Left lobe of liver (tissue), 2 donors: ENCODE results near the gene TBC1D5. TPM values are rescaled to one million over a fixed set of nuclear protein-coding genes. Genes with fewer than 3 reads are reported as not detected.

Experiments used
- ATAC-seq: fragments of 200-7000 bp; cut with Tn5 transposase; one replicate; pipeline ENCODE4 v1.9.1; 2020; ENCODE audit warnings: mild to moderate bottlenecking, moderate library complexity
- DNase-seq: peaks from one replicate; pipeline ENCODE4 v3.0.0-alpha.2; 2020; ENCODE audit warnings: low spot score
- total RNA-seq: library from RNA; stranded (reverse); gene quantifications from one replicate; pipeline ENCODE4 v1.2.1, GENCODE V29; 2021
- donor health status: DM: no; HTN: no; CAD: no; lungs with moderate emphysema.
- donor health status: DM: no; HTN: yes; CAD: no.

Gene TBC1D5
- total RNA-seq, 1 donor from 2014 or later: 21.8 TPM

DNA sequence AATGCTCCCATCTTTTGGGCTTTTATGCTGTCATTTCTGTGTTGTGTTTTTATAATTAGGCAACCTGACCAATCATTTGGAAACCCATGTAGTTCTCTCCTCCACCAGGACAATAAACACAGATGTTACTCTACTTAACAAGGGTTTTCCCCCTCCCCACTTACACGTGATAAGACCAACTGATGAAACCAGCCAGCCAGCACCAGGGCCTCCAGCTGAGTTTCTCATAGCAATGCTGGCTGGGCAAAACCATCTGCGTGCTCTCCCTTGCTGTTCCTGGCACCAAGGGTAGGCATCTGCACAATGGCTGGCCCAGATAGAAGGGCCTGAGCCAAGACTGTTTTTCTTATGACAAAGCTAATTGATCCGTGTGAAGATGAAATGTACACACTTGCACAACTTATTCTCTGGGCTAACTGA is 547.2 kb downstream of the TBC1D5 start:
- DNase-seq (no peak), ATAC-seq (peak; percentile 79)

DNA sequence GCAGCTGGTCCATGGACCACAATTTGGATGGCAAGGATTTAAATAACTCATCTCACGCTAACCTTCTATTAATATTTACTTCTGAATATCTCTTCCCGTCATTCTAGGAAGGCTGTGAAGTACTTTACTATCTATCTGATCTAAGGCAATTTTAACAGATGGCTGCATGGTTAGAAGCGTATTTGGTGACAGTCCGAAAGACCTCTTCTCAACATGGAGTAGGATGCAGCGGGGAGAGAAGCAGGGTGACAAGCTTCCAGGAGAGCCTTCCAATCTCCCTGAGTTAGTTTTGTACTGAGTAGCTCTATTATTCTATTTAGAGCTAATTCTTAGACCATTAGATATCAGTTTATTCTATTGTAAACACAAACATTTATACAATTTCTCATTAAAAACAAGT is 548.3 kb downstream of the TBC1D5 start:
- no peak for ATAC-seq

DNA sequence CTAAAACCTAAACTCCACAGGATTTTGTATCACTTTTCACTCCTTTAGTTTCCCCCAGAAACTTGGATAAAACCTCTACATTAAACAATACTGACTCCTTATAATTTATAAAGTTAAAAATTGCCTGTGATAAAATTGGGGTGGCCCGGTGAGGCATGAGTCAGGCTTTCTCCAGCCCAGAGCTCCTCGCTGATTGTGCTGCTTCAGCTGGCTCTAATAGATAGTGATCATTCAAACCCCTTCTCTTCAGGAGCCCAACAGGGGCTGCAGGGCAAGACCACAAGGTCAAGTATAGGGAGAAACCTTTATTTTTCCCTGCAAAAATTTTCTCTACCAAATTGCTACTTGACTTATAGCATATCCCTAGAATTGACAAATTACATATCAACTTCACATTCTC is 549.4 kb downstream of the TBC1D5 start:
- DNase-seq (no peak), ATAC-seq (no peak)

More for the DNA sequence above, 548.3 kb downstream of the TBC1D5 start:
- no peak for DNase-seq

DNA sequence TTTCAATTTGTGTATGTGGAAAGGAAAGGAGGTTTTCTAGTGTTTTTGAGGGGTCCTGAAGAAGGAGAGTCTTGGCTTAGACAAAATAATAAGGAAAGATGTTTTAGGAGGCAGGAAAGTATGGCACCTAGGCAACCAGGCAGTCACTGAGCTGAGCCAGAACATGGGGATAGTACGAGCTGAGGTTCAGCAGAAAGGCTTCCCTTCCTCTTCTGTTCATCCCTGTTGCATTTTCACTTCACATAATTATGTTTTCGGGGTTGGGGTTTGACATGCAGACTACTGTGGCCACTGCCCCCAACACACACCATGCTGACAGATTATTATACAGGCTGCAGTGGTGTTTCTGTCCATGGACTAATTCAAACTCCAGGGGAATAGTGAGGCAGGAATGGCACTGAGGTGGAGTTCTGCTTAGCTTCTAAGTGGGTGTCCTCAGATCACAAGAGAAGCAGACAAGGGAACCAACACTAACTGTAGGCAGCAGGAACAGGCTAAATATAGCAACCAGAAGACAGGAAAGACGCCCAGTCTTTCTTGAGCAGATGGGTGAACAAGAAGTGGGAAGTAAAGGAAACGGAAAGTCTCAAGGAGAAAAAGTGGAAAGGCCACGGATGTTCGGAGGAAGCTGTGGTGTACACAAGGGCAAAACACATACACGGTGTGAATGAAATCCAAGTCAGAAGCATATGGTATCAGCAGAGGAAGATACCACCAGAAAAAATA is 551.9 kb downstream of the TBC1D5 start:
- peak; percentile 38 for ATAC-seq
- no peak for DNase-seq

DNA sequence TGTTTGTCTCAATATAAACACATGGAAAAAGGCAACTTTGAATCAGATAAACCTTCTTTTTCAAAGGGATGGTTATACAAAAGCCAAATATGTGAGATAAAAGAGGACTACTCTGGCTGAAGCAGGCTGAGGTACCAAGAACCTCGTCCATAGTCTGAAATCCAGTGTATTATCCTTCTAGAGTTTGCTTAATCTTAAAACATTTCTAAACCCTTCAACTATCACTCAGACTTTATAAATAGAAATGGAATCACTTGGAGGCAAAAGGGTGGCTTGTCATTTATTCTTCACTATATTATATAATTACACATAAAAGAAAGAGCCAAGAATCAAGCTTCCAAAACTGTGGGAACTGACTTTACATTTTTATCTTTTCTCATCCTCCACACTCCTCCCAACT is 554.1 kb downstream of the TBC1D5 start:
- ATAC-seq: no peak
- no peak for DNase-seq

DNA sequence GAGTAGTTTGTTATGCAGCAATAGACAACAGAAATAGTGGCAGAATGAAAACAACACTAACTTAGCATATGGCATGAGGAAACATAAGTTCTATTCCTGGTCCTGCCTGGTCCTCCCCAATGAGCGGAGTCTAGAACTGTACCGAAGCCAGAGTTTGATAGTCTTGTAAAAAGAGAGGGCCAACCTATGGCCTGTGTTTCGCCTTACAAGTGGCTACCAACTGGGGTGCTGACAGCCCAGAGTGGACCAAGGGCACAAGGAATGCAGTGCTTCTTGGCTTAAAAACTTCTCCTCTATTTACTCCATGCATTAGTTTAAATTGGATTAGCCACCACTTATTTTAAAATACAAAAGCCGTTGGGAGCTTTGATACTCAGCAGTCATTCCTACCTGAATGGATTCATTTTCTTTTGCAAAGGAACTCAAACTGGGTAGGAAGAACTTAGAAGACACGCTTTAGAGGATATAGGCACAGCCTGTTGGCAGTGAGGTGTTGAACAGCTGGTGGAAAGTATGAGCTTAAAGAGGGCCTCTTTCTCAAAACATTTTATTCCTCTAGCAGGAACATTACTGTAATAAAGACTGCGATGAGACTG is 554.7 kb downstream of the TBC1D5 start:
- ATAC-seq (no peak), DNase-seq (no peak)

DNA sequence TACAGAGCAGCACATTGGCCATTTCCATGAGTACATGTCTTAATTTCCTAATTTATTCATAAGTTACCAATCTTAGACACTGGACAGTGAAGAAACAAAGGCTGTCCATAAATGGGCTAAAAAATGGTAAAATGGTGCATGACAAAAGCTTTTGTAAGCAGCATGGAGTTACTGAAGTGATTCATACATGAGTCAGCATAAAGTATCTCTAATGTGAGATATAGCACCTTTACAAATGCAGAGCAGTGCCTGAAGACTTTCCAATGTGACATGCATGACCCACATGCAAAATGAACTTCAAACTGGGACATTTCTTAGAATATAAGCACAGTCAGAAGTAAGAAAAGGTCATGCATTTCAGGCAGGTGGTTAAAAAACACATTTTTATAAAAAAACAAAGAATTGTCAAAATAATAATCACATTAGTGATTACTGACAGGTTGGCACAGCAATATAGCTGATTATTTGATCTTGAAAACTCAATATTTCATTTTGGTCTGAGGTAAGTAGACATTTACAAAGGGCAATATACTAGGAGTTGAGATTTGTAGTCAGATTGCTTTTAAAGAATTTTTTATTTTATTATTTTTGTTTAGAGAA is 558.4 kb downstream of the TBC1D5 start:
- ATAC-seq (no peak), DNase-seq (no peak)

DNA sequence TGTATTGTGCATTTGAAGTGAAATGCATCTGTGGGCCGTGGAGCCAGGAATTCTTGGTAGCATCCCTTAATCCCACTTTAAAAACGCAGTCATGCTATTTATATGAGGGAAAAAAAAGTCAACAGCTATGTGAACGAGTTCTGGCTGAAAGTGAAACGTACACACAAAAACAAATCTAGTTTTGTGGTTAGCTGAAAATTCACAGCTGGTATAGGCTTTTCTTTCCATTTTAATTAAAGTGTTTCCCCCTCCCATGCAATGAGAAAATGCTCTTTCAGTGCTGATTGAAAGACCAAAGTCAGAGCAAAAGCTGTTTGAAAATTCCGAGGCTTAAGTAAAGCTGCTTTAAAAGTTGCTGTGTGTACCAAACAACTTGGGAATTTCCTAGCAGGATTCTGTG is 560.3 kb downstream of the TBC1D5 start:
- DNase-seq (no peak), ATAC-seq (no peak)

DNA sequence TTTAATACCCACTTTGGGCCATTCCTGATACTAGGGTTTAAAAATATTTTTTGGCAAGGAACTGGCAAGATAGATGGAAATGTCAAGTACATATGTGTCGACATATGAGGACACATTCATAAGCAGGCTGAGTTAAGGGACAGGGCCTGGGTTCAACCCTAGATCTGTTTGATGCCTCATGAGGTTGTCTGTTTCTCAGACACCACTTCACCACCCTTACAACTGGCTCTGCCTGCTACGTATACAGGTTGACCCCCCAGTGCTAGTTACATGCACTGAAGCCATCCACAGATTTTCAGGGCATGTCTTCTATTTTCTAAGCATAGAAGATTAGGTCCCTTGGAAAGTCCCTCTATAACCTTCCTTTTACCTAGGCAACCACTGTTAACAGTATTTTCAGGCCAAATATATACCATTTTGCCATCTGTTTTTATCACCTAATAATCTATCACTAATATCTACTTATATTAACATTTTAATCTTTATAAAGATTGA is 561.0 kb downstream of the TBC1D5 start:
- DNase-seq (no peak), ATAC-seq (no peak)

DNA sequence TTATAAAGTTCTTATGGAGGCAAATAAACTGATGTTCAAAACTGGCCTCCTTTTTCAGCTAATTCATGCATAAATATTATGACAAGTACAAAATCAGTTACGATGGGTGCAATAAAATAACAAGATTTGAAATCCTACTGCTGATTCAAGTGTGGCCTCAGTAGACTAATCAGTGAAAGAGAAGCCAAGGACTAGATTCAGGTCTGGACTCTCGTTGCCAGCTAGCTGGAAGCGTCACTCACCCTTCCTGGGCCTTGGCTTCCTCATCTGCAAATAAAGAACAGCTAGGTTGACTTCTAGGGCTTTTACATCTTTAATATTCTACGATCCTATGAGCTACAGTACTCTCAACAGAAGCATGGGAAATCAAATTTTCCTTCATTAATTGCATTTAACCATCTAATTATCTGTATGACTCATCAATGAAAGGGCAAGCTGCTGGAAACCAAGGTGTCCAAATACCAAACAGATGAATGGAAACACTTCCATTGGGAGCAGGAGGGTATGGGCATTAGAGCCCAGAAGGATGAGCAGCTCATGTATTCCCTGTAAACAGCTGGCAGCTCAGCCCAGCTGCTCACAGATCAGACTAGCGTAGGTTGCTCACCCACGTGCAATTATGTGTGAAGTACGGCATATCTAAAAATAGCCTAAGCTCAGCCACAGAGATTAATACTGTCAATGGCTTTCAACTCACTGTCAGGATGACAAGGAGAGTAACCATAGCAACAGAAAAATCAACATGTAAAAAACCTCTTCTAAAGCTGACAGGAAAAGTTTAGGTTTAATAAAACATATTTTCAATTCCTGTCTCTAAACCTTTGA is 562.8 kb downstream of the TBC1D5 start:
- no peak for DNase-seq

DNA sequence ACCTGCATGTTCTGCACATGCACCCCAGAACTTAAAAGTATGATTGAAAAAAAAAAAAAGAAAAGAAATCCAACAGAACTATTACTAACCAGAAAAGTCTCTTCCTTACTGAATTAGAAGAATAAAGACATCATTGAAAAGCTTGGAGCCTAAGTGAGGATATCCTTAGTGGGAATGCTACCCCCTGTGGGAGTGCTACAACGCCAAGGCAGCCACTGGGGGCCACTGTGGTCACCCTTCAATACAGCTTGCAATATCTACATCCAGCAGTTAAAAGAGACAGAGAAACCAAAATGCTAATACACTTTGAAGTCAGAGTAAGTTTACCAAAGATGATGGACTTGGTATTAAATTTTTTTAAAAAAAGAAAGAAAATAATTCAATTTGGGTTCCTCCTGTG is 565.7 kb downstream of the TBC1D5 start:
- ATAC-seq (no peak), DNase-seq (no peak)

More for the DNA sequence above, 562.8 kb downstream of the TBC1D5 start:
- no peak for ATAC-seq

DNA sequence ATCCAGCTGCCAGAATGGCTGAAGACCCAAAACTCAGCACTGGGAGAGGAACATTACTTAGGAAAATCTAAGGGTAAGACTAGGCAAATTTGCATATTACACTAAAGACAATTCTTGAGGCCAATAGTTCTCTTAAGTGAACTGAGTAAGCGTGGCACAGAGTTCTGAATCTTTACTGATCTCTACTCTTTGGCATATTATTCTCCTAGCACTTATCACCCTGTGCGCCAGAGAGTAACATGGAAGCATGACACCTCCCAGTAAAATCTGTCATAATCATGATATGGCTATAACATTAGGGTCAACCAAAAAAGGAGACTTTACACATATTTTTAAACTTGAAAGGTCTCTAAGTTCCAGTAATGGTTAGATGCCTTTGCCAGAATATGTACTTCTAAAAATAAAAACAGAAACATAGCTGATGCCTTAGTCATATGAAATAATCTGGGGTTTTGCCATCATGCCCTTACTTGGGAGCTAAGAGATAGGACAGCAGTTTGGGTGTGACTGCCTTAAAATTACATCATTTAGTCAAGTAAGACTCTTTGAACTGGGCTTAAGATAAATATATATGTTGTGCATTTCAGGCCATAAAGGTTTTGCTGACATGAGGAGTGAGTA is 567.1 kb downstream of the TBC1D5 start:
- DNase-seq (no peak), ATAC-seq (no peak)

DNA sequence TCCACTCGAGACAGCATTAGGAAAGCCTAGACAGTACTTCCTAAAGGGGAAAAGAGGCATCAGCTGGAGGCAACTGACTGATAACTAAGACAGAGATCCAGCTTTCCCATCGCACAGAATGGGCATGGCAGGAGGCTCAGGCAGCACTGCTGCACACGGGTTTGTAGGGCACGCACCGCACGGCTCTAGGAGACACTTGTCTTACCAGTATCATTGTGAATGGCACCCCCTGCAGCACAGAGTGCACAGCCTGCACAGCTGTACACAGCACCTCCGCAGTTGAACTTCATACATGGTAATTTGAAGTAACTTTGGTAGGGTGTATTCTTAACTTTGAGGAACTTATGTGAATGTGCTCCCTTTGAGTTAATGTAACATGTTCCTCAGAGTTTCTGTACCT is 576.1 kb downstream of the TBC1D5 start:
- ATAC-seq: no peak
- no peak for DNase-seq

DNA sequence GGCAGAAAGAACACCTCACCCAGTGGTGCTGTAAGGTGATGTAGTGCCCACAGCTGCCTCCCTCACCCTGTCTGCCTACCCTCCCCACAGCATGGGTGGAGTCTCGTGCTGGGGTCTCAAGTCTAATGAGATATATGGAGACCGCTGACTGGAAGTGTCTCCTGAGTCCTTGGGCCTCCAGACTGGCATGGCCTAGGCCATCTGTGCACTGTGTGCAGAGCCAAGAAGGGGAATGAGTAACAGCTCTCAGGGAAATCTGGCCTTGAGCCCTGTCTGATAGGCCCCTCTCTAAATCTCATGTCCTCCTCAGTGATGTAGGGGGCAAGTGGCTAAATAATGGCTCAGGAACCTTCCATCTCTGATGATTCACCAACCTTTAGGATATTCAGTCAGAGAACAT is 580.3 kb downstream of the TBC1D5 start:
- ATAC-seq (no peak), DNase-seq (no peak)

DNA sequence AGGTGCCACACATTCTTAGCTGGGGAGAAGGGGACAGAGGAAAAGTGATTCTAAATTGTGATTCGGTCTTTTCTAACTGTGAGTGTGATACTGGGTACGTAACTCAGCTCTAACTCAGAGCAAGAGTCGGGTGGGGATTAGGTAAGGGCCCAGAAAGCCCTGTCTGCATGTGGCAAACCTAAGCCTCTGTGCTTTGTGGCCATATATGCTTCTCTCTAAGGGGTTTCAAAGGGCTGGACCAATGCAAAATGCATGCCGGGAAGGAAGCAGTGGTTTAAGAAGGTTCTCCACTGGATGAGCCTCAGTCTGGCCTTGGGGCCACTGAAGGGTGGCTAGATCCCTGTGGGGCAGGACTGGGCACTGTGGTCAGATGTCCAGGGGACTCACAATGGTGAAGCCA is 581.8 kb downstream of the TBC1D5 start:
- no peak for ATAC-seq
- no peak for DNase-seq

DNA sequence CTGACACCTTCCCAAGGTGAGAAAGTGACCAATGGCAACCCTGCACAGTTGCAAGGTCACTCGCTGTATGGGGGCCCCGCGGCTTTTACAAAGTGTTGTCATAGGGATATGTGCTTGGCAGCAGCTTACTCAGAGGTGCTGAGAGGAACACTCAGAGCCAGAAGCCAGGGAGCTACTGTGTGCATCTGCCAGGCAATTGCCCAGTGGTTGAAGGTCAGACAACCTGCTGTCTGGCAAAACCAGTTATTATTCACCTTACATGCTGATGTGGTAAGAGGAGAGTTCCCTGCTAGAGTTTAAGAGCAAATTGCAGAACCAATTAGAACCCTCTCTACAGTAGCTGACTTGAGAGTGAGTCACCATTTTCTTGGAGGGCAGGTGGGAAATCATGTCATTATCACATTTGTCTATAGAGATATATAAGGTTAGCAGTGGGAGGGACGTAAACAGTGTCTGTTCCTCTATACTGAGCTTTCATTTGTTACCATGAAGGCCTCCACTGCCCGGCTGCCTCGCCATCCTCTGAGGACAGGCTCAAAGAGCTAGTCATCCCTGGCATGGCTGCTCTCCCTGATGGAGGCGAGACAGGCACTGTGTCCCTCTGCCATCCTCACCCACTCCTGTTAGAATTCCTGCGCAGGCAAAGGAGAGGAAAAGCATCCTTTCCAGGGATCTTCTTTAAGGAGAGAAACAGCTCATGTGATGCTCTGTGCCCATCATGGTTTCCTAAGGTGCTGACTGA is 583.3 kb downstream of the TBC1D5 start:
- ATAC-seq: peak; percentile 37
- no peak for DNase-seq

DNA sequence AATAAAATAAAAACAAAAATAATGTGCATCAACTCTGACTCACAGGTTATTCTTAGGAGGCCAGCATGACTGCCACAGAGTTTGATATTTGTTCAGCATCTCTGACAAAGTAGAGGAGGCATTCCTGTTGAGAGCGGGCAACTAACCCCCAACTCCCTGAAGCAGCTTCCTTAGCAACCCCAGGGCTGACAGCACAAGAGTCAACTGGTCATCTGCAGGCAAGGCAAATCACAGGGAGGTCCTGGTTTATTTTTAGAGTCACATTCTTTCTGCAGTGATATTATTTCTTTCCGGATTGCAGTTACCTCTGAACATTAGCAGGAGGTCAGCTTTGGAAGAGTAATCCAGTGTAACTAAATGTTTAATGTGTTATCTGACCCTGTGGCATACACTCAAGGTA is 584.7 kb downstream of the TBC1D5 start:
- no peak for ATAC-seq
- no peak for DNase-seq

DNA sequence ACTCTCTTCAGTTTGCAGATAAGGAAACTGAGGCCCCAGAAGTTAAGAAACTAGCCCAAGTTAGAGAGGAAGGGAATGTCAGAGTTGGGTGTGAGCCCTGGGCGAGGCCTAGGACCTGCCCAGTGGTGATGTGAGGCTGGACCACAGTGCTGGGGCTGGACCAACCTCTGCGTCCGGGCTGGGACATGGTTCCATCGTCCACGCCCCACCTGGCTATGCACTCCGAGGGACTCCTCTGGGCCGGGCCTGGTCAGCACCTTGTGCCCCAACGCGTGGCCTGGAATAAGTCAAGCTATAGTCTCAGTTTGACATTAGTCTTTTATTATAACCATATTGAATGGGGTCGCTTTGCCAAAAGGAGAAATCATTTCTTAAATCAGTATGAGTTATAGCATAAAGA is 585.6 kb downstream of the TBC1D5 start:
- ATAC-seq (no peak), DNase-seq (no peak)

DNA sequence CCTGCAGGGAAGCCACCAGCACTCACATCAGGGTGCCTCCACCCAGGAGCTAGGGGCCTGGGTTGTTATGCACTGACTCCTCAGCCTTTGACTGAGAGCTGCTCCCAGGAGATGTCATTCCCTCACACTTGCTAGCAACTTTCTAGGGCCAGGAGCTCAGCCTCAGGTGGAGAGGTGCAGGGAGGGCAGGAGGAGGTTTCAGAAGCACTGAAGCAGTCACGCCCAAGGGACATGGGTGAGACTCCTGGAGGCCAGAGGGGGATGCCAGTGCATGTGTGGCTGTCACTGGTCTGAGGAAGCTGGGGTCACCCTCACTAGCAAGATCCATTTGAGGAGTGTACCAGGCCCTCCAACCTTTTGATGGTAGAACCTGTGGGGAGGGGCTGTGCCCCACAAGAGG is 586.5 kb downstream of the TBC1D5 start:
- no peak for ATAC-seq
- DNase-seq: no peak

DNA sequence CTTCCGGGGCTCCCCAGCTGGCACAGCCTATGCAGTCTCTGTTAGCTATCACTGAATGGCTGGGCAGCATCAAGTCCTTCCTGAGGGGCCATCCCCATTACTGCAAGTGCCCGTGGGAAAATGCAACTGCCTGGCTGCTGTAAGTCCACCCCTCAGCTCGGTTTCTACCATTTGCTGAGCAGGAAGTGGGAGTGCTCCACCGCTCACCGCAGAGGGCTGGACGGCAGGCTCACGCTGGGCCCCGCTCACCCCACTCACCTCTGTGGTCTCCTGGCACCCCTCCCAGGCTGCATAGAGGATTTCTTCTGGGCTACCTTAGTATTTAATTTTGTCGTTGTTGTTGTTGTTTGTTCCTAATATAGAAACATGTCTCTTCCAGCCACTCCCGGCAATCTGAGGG is 587.5 kb downstream of the TBC1D5 start:
- no peak for ATAC-seq
- DNase-seq: no peak
